ENCODE data around the gene MEOX2. TPM values are rescaled to one million over a fixed set of nuclear protein-coding genes. Genes with fewer than 3 reads are reported as not detected.

Gene MEOX2
- polyA plus RNA-seq, 3 donors, result 1.3 to 3.1 (median 2.1) TPM

- no peak for DNase-seq (ENCODE audit: low read depth in 3 of 3, low spot score in 2 of 3)
These were observed 65.8 kb downstream of the MEOX2 start for GRCh38 chr7:15620491-15621185.

GRCh38 chr7:15618275-15618674, 68.2 kb downstream of the MEOX2 start:
- DNase-seq (ENCODE audit: low read depth in 3 of 3, low spot score in 2 of 3), result no peak

GRCh38 chr7:15612205-15612604, 74.3 kb downstream of the MEOX2 start:
- no peak for DNase-seq (ENCODE audit: low read depth in 3 of 3, low spot score in 2 of 3)

- no peak for DNase-seq (ENCODE audit: low read depth in 3 of 3, low spot score in 2 of 3)
These were observed 76.0 kb downstream of the MEOX2 start for GRCh38 chr7:15610503-15610902.

GRCh38 chr7:15609287-15609686, 77.2 kb downstream of the MEOX2 start:
- no peak for DNase-seq (ENCODE audit: low read depth in 3 of 3, low spot score in 2 of 3)

- no peak for DNase-seq (ENCODE audit: low read depth in 3 of 3, low spot score in 2 of 3)
These were observed 78.8 kb downstream of the MEOX2 start for GRCh38 chr7:15607529-15608210.

GRCh38 chr7:15606561-15606960, 79.9 kb downstream of the MEOX2 start:
- no peak for DNase-seq (ENCODE audit: low read depth in 3 of 3, low spot score in 2 of 3)

GRCh38 chr7:15604166-15604565, 82.3 kb downstream of the MEOX2 start:
- no peak for DNase-seq (ENCODE audit: low read depth in 3 of 3, low spot score in 2 of 3)

GRCh38 chr7:15603124-15603523, 83.4 kb downstream of the MEOX2 start:
- DNase-seq (ENCODE audit: low read depth in 3 of 3, low spot score in 2 of 3), result no peak

GRCh38 chr7:15602236-15602635, 84.2 kb downstream of the MEOX2 start:
- DNase-seq (ENCODE audit: low read depth in 3 of 3, low spot score in 2 of 3), result no peak

GRCh38 chr7:15601175-15601574, 85.3 kb downstream of the MEOX2 start:
- no peak for DNase-seq (ENCODE audit: low read depth in 3 of 3, low spot score in 2 of 3)

GRCh38 chr7:15600298-15600697, 86.2 kb downstream of the MEOX2 start:
- DNase-seq (ENCODE audit: low read depth in 3 of 3, low spot score in 2 of 3), result no peak

GRCh38 chr7:15594461-15594860, 92.0 kb downstream of the MEOX2 start:
- DNase-seq (ENCODE audit: low read depth in 3 of 3, low spot score in 2 of 3), result no peak

GRCh38 chr7:15593382-15593781, 93.1 kb downstream of the MEOX2 start:
- DNase-seq (ENCODE audit: low read depth in 3 of 3, low spot score in 2 of 3), result no peak

- DNase-seq (ENCODE audit: low read depth in 3 of 3, low spot score in 2 of 3), result no peak
These were observed 100.2 kb downstream of the MEOX2 start for GRCh38 chr7:15586266-15586665.

GRCh38 chr7:15584575-15584974, 101.9 kb downstream of the MEOX2 start:
- DNase-seq (ENCODE audit: low read depth in 3 of 3, low spot score in 2 of 3), result no peak

GRCh38 chr7:15582773-15583172, 103.7 kb downstream of the MEOX2 start:
- DNase-seq (ENCODE audit: low read depth in 3 of 3, low spot score in 2 of 3), result no peak

GRCh38 chr7:15581352-15581951, 105.0 kb downstream of the MEOX2 start:
- DNase-seq (ENCODE audit: low read depth in 3 of 3, low spot score in 2 of 3), result no peak

- DNase-seq (ENCODE audit: low read depth in 3 of 3, low spot score in 2 of 3), result no peak
These were observed 105.7 kb downstream of the MEOX2 start for GRCh38 chr7:15580604-15581351.

- no peak for DNase-seq (ENCODE audit: low read depth in 3 of 3, low spot score in 2 of 3)
These were observed 108.9 kb downstream of the MEOX2 start for GRCh38 chr7:15577600-15577999.

- DNase-seq (ENCODE audit: low read depth in 3 of 3, low spot score in 2 of 3), result no peak
These were observed 115.1 kb downstream of the MEOX2 start for GRCh38 chr7:15571301-15571878.

Data from right renal cortex interstitium (tissue), 3 donors.